ENCODE results near the gene HMGN4. TPM values are rescaled to one million over a fixed set of nuclear protein-coding genes. Genes with fewer than 3 reads are reported as not detected.

The HMGN4 gene
- total RNA-seq, 2 donors from 2014 or later = 48.8 to 79.8 TPM

GRCh38 chr6:26552205-26552604 is 14.0 kb downstream of the HMGN4 start:
- H3K4me1 ChIP-seq (ENCODE audit: control insufficient read depth, insufficient read depth, low read length) = no peaks in the 10 kb centered on the region
- H3K9ac ChIP-seq (ENCODE audit: extremely low read depth, low read length, poor library complexity, severe bottlenecking) = no peak overlapping the region
- Mint-ChIP-seq H3K27me3 (ENCODE audit: insufficient read depth) (no peaks in the 10 kb centered on the region), H3K4me3 (no peak overlapping the region), H3K4me1 (no peaks in the 10 kb centered on the region), H3K9me3 (no peaks in the 10 kb centered on the region), H3K36me3 (ENCODE audit: low read depth) (no peaks in the 10 kb centered on the region), H3K27ac (no peak overlapping the region)
- no peak for DNase-seq
- no peak for TF ChIP-seq CTCF (conservative IDR thresholded peaks at IDR 0.05)
- 91 to 100% methylated on average over 5 to 10 of the region's 10 CpGs for WGBS, 2 experiments (ENCODE audit: insufficient coverage in 1 of 2, insufficient read length in 1 of 2)
- H3K36me3 ChIP-seq (ENCODE audit: control insufficient read depth, insufficient read depth, low read length) = no peaks in the 10 kb centered on the region
- H3K27me3 ChIP-seq (ENCODE audit: control insufficient read depth, insufficient read depth, low read length, poor library complexity, severe bottlenecking) = no peaks in the 10 kb centered on the region
- H3K27ac ChIP-seq (ENCODE audit: low read depth, low read length) = no peak overlapping the region
- no peak overlapping the region for H3K4me3 ChIP-seq (ENCODE audit: low read length)
- no peaks in the 10 kb centered on the region for H3K9me3 ChIP-seq (ENCODE audit: control insufficient read depth, low read length)

GRCh38 chr6:26552640-26553188 is 14.5 kb downstream of the HMGN4 start:
- WGBS, 2 experiments (ENCODE audit: insufficient coverage in 1 of 2, insufficient read length in 1 of 2) = 55 to 70% methylated on average over 10 to 11 of the region's 11 CpGs
- H3K27me3 Mint-ChIP-seq (ENCODE audit: insufficient read depth) = no peaks in the 10 kb centered on the region
- H3K27ac Mint-ChIP-seq = no peak overlapping the region
- no peaks in the 10 kb centered on the region for H3K36me3 Mint-ChIP-seq (ENCODE audit: low read depth)
- Histone ChIP-seq H3K4me1 (ENCODE audit: control insufficient read depth, insufficient read depth, low read length) (no peaks in the 10 kb centered on the region), H3K9ac (ENCODE audit: extremely low read depth, low read length, poor library complexity, severe bottlenecking) (no peak overlapping the region), H3K4me3 (ENCODE audit: low read length) (peak overlapping the region; percentile 97), H3K36me3 (ENCODE audit: control insufficient read depth, insufficient read depth, low read length) (no peaks in the 10 kb centered on the region), H3K27me3 (ENCODE audit: control insufficient read depth, insufficient read depth, low read length, poor library complexity, severe bottlenecking) (no peaks in the 10 kb centered on the region), H3K27ac (ENCODE audit: low read depth, low read length) (no peak overlapping the region), H3K9me3 (ENCODE audit: control insufficient read depth, low read length) (no peaks in the 10 kb centered on the region)
- no peaks in the 10 kb centered on the region for H3K4me1 Mint-ChIP-seq
- TF ChIP-seq CTCF (conservative IDR thresholded peaks at IDR 0.05) = no peak
- no peaks in the 10 kb centered on the region for H3K9me3 Mint-ChIP-seq
- DNase-seq = no peak
- no peak overlapping the region for H3K4me3 Mint-ChIP-seq

GRCh38 chr6:26553264-26553634 is 15.1 kb downstream of the HMGN4 start:
- Mint-ChIP-seq H3K27ac (no peak overlapping the region), H3K9me3 (no peaks in the 10 kb centered on the region), H3K36me3 (ENCODE audit: low read depth) (no peaks in the 10 kb centered on the region), H3K27me3 (ENCODE audit: insufficient read depth) (no peaks in the 10 kb centered on the region), H3K4me3 (no peak overlapping the region), H3K4me1 (no peaks in the 10 kb centered on the region)
- peak overlapping the region; percentile 50 for H3K9ac ChIP-seq (ENCODE audit: extremely low read depth, low read length, poor library complexity, severe bottlenecking)
- peak overlapping the region; percentile 97 for H3K4me3 ChIP-seq (ENCODE audit: low read length)
- TF ChIP-seq CTCF (conservative IDR thresholded peaks at IDR 0.05) = no peak
- no peaks in the 10 kb centered on the region for H3K4me1 ChIP-seq (ENCODE audit: control insufficient read depth, insufficient read depth, low read length)
- DNase-seq = peak; percentile 90
- H3K9me3 ChIP-seq (ENCODE audit: control insufficient read depth, low read length) = no peaks in the 10 kb centered on the region
- WGBS, 2 experiments (ENCODE audit: insufficient coverage in 1 of 2, insufficient read length in 1 of 2) = 0 to 1% methylated on average over 1 to 12 of the region's 13 CpGs
- H3K27ac ChIP-seq (ENCODE audit: low read depth, low read length) = no peak overlapping the region
- no peaks in the 10 kb centered on the region for H3K27me3 ChIP-seq (ENCODE audit: control insufficient read depth, insufficient read depth, low read length, poor library complexity, severe bottlenecking)
- H3K36me3 ChIP-seq (ENCODE audit: control insufficient read depth, insufficient read depth, low read length) = no peaks in the 10 kb centered on the region
